ENCODE results near the gene SEZ6. TPM values are rescaled to one million over a fixed set of nuclear protein-coding genes. Genes with fewer than 3 reads are reported as not detected.
A peak's percentile ranks its signal among the peaks of the same experiment; 100 is the strongest.
"Not testable (repeated sequence)": the region's sequence is repeated elsewhere in the genome, so short reads cannot be mapped to it uniquely, and the experiment has no call there.

The SEZ6 gene
- total RNA-seq, 1 experiment from 2014 or later, result not detected

- TF ChIP-seq CTCF (IDR thresholded peaks at IDR 0.05; ENCODE audit: unreplicated experiment), result no peak
- Mint-ChIP-seq H3K4me1 (ENCODE audit: low read depth, unreplicated experiment) (peaks cover 14% of the 10 kb centered on the region), H3K36me3 (ENCODE audit: insufficient read depth, unreplicated experiment) (no peaks in the 10 kb centered on the region), H3K4me3 (ENCODE audit: low read depth, unreplicated experiment) (no peak overlapping the region), H3K9me3 (ENCODE audit: low read depth, unreplicated experiment) (no peaks in the 10 kb centered on the region), H3K27me3 (ENCODE audit: unreplicated experiment) (no peaks in the 10 kb centered on the region), H3K27ac (ENCODE audit: unreplicated experiment) (no peak overlapping the region)
- CTCF ChIA-PET, result no interaction called here
- no peak for DNase-seq
- intact Hi-C loops (cut with micrococcal nuclease; ENCODE audit: unreplicated experiment), result no loop called here
- no TSS peak for BruUV-seq (replicated peaks)
Measured at GRCh38 chr17:28935744-28936460, 69.9 kb downstream of the SEZ6 start.

- H3K36me3 Mint-ChIP-seq (ENCODE audit: insufficient read depth, unreplicated experiment); H3K27me3 Mint-ChIP-seq (ENCODE audit: unreplicated experiment); DNase-seq; H3K27ac Mint-ChIP-seq (ENCODE audit: unreplicated experiment); BruUV-seq (replicated peaks); H3K9me3 Mint-ChIP-seq (ENCODE audit: low read depth, unreplicated experiment); CTCF ChIA-PET; H3K4me3 Mint-ChIP-seq (ENCODE audit: low read depth, unreplicated experiment); intact Hi-C loops (cut with micrococcal nuclease; ENCODE audit: unreplicated experiment): not testable (repeated sequence)
- peaks cover 22% of the 10 kb centered on the region for H3K4me1 Mint-ChIP-seq (ENCODE audit: low read depth, unreplicated experiment)
Measured at GRCh38 chr17:28934508-28934907, 71.3 kb downstream of the SEZ6 start.

GRCh38 chr17:28929787-28930186, 76.0 kb downstream of the SEZ6 start:
- intact Hi-C loops (cut with micrococcal nuclease; ENCODE audit: unreplicated experiment), result no loop called here
- CTCF ChIA-PET, result interaction anchor here (0.6 to 1.2 kb wide), 2 partner anchors 24 to 202 kb away, joined by 3 read pairs; no protein-coding TSS in a partner anchor
- DNase-seq, result no peak
- H3K27ac Mint-ChIP-seq (ENCODE audit: unreplicated experiment), result no peak overlapping the region
- H3K36me3 Mint-ChIP-seq (ENCODE audit: insufficient read depth, unreplicated experiment), result peaks cover 22% of the 10 kb centered on the region
- no peak for TF ChIP-seq CTCF (IDR thresholded peaks at IDR 0.05; ENCODE audit: unreplicated experiment)
- H3K4me1 Mint-ChIP-seq (ENCODE audit: low read depth, unreplicated experiment), result peaks cover 45% of the 10 kb centered on the region
- H3K27me3 Mint-ChIP-seq (ENCODE audit: unreplicated experiment), result no peaks in the 10 kb centered on the region
- H3K4me3 Mint-ChIP-seq (ENCODE audit: low read depth, unreplicated experiment), result no peak overlapping the region
- no TSS peak for BruUV-seq (replicated peaks)
- no peaks in the 10 kb centered on the region for H3K9me3 Mint-ChIP-seq (ENCODE audit: low read depth, unreplicated experiment)

- peaks cover 45% of the 10 kb centered on the region for H3K4me1 Mint-ChIP-seq (ENCODE audit: low read depth, unreplicated experiment)
- intact Hi-C loops (cut with micrococcal nuclease; ENCODE audit: unreplicated experiment), result no loop called here
- no peak overlapping the region for H3K4me3 Mint-ChIP-seq (ENCODE audit: low read depth, unreplicated experiment)
- BruUV-seq (replicated peaks), result no TSS peak
- H3K9me3 Mint-ChIP-seq (ENCODE audit: low read depth, unreplicated experiment), result no peaks in the 10 kb centered on the region
- peaks cover 37% of the 10 kb centered on the region for H3K36me3 Mint-ChIP-seq (ENCODE audit: insufficient read depth, unreplicated experiment)
- no peak for TF ChIP-seq CTCF (IDR thresholded peaks at IDR 0.05; ENCODE audit: unreplicated experiment)
- no peak overlapping the region for H3K27ac Mint-ChIP-seq (ENCODE audit: unreplicated experiment)
- H3K27me3 Mint-ChIP-seq (ENCODE audit: unreplicated experiment), result no peaks in the 10 kb centered on the region
- peak; percentile 41 for DNase-seq
- CTCF ChIA-PET, result interaction anchor here (0.5 kb wide), 1 partner anchor 20 kb away, joined by 3 read pairs; no protein-coding TSS in a partner anchor
Measured at GRCh38 chr17:28928061-28928460, 77.8 kb downstream of the SEZ6 start.

- no peak for TF ChIP-seq CTCF (IDR thresholded peaks at IDR 0.05; ENCODE audit: unreplicated experiment)
- BruUV-seq (replicated peaks), result no TSS peak
- no peaks in the 10 kb centered on the region for H3K27me3 Mint-ChIP-seq (ENCODE audit: unreplicated experiment)
- no peaks in the 10 kb centered on the region for H3K9me3 Mint-ChIP-seq (ENCODE audit: low read depth, unreplicated experiment)
- H3K36me3 Mint-ChIP-seq (ENCODE audit: insufficient read depth, unreplicated experiment), result peaks cover 40% of the 10 kb centered on the region
- H3K4me3 Mint-ChIP-seq (ENCODE audit: low read depth, unreplicated experiment), result no peak overlapping the region
- H3K4me1 Mint-ChIP-seq (ENCODE audit: low read depth, unreplicated experiment), result peaks cover 45% of the 10 kb centered on the region
- no peak overlapping the region for H3K27ac Mint-ChIP-seq (ENCODE audit: unreplicated experiment)
- intact Hi-C loops (cut with micrococcal nuclease; ENCODE audit: unreplicated experiment), result no loop called here
- CTCF ChIA-PET, result interaction anchor here (1.4 kb wide), 1 partner anchor 10 kb away, joined by 4 read pairs; no protein-coding TSS in a partner anchor
- no peak for DNase-seq
Measured at GRCh38 chr17:28926786-28927185, 79.0 kb downstream of the SEZ6 start.
